IPS-15b (cell line): ENCODE measurements around the gene NFIL3.
"Not testable (repeated sequence)": the region's sequence is repeated elsewhere in the genome, so short reads cannot be mapped to it uniquely, and the experiment has no call there.

ENCODE experiments used
- H3K27me3 ChIP-seq: one replicate; pipeline ENCODE4 v1.6.1; 2013; ENCODE audit warnings: low read length; ENCODE audit not compliant: control insufficient read depth, insufficient read depth
- H3K36me3 ChIP-seq: one replicate; pipeline ENCODE4 v1.6.1; 2013; ENCODE audit warnings: low read length; ENCODE audit not compliant: control insufficient read depth, insufficient read depth
- H3K4me1 ChIP-seq: one replicate; pipeline ENCODE4 v1.6.1; 2013; ENCODE audit warnings: mild to moderate bottlenecking, low read length; ENCODE audit not compliant: control insufficient read depth, insufficient read depth
- H3K4me3 ChIP-seq: one replicate; pipeline ENCODE4 v1.5.1; 2013; ENCODE audit warnings: low read depth, low read length
- H3K9ac ChIP-seq: one replicate; pipeline ENCODE4 v1.6.1; 2013; ENCODE audit warnings: low read depth, mild to moderate bottlenecking, low read length
- H3K9me3 ChIP-seq: one replicate; pipeline ENCODE4 v1.6.1; 2013; ENCODE audit warnings: mild to moderate bottlenecking, low read length; ENCODE audit not compliant: control insufficient read depth, insufficient read depth

The NFIL3 gene

GRCh38 chr9:91407580-91408318 lies 15.9 kb downstream of the NFIL3 start:
- H3K4me3 ChIP-seq = no peak overlapping the region
- H3K4me1 ChIP-seq = peaks cover 3% of the 10 kb centered on the region
- H3K9ac ChIP-seq = no peak overlapping the region
- no peaks in the 10 kb centered on the region for H3K27me3 ChIP-seq
- H3K9me3 ChIP-seq = no peaks in the 10 kb centered on the region
- H3K36me3 ChIP-seq = no peaks in the 10 kb centered on the region

DNA sequence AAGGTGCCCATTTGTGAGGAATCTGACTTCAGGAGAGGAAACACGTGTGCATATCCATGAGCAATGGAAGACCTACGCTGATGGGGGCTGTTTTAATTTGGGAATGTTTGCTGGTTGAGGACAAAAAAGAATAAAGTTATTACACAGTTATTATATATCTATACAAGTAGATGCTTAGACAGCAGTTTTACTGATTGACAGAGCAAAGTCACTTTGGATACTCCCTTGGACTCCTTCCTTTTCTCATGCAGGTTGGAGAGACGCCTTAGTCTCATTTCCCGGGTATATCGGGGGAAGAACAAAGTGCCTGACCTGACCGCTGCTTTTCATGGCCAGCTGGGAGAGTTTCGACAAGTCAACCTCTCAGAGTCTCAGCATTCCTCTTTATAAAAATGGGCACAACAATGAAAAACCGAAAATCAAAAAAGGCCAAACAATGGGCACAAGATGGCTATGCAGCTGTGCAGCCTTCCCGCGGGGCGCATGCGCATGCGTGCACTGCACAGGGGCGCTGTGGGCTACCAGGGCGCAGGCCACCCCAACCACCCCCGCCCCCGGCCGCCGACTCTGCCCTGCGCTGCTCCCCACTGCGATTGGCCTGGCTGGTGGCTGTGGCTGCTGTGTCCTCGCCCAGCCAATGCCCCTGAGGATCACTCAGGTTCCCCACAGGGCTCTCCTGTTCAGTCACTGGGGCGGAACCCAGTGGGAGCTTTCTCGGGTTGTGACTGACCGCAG lies 18.1 kb downstream of the NFIL3 start:
- H3K27me3 ChIP-seq = no peaks in the 10 kb centered on the region
- H3K9ac ChIP-seq = no peak overlapping the region
- H3K36me3 ChIP-seq = no peaks in the 10 kb centered on the region
- H3K9me3 ChIP-seq = no peaks in the 10 kb centered on the region
- no peak overlapping the region for H3K4me3 ChIP-seq
- peaks cover 3% of the 10 kb centered on the region for H3K4me1 ChIP-seq

GRCh38 chr9:91403665-91404543 lies 19.7 kb downstream of the NFIL3 start:
- Histone ChIP-seq H3K4me1 (peaks cover 3% of the 10 kb centered on the region), H3K9me3 (no peaks in the 10 kb centered on the region), H3K27me3 (no peaks in the 10 kb centered on the region), H3K36me3 (no peaks in the 10 kb centered on the region), H3K9ac (no peak overlapping the region), H3K4me3 (no peak overlapping the region)

DNA sequence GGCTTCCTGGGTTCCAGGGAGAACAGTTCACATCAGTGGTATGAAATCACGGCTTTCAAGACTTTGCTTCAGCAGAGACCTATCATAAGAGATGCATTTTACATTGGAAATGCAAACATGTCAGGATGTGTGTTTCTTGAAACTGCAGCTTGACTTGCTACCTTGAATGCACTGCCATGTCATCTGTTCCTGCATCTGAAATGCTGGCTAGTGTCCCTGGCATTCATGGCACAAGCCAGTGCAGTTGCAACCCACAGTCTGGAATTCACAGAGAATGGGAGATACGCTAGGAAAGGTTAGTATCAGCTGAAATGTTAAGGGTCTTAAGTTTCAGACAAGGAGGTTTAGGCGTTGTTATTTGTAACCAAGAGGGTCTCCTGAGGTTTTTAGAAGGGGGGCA lies 24.7 kb downstream of the NFIL3 start:
- H3K27me3 ChIP-seq = no peaks in the 10 kb centered on the region

DNA sequence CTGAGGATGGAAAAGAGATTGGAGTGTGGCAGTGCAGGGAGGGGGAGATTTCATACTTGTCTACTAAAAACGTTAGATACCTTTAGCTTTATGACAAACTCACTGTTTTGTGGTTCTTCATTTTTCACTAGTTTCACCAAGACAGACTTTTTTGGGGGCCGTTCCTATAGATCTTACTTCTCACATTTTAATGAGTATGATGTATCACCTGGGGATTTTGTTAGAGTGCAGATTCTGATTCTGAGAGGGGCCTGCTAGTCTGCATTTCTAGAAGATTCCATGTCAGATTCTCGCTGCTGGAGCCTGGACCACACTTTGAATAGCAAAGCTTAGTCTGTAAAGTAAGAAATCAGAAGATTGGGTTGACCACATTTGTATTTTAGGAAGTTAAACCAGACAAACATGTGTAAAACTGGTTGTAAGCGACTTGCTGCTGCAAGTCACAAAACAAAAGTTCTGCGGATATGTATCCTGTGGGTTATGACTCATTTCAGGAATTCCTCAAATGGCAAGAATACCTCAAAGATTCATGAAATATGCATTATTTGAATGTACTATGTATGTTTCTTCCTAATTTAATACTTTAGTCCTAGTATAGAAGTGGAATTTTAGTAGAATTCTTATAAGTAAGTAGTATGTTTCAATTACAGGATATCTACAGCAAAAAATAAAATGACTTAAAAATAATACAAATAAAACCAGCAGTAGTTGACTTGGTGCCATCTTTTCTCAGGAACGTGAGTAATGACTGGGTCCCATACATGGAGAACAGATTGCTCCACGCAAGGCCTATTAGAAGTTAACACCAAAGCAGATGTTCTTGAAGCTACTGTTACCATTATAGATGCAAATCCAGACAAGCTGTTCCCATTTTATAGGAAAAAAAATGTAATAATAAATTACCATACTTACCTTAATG lies 27.8 kb downstream of the NFIL3 start:
- Histone ChIP-seq H3K36me3 (no peaks in the 10 kb centered on the region), H3K9ac (no peak overlapping the region), H3K9me3 (no peaks in the 10 kb centered on the region), H3K27me3 (no peaks in the 10 kb centered on the region), H3K4me3 (no peak overlapping the region), H3K4me1 (no peaks in the 10 kb centered on the region)

More for the DNA sequence above, 24.7 kb downstream of the NFIL3 start:
- H3K36me3 ChIP-seq = no peaks in the 10 kb centered on the region
- H3K4me1 ChIP-seq = no peaks in the 10 kb centered on the region
- no peak overlapping the region for H3K9ac ChIP-seq
- no peak overlapping the region for H3K4me3 ChIP-seq
- no peaks in the 10 kb centered on the region for H3K9me3 ChIP-seq

DNA sequence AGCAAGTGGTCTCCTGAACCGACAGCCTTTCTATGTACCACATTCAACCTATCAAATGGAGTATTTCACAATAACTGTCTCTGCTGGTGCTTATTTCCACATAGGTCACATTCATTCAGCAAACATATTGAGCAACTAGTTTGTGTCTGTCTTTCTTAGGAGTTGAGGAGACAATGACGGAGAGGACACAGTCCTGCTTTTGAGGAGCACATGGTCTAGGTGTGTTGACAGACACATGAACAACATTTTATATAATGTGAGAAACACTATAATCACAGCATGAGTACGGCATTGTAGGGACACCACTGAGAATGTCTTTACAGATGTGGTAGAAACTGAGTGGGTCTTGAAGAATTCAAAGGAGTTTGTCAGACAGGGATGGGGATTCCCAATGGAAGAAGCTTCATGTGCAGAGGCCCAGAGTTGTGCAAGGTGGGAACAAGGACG lies 28.5 kb downstream of the NFIL3 start:
- Histone ChIP-seq H3K4me1 (no peaks in the 10 kb centered on the region), H3K36me3 (no peaks in the 10 kb centered on the region), H3K27me3 (no peaks in the 10 kb centered on the region), H3K4me3 (no peak overlapping the region), H3K9me3 (no peaks in the 10 kb centered on the region), H3K9ac (no peak overlapping the region)

DNA sequence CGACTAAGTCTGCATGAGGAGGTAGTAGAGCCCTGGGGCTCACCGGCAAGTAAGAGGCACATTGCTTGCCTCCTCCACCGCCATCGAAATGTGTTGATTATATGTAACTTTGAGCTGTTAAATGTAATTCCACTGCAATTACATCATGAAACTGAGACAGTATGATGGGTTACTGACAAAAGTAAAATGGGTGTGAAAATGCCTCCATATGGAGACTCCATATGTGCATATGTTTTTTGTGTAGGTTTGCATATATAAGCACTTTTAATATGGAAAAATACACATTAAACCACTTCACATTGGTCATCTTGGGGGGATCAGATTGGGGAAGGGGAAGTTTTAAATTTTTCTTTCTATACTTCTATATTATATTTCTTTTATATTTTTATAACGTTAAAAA lies 29.8 kb downstream of the NFIL3 start:
- no peaks in the 10 kb centered on the region for H3K4me1 ChIP-seq

DNA sequence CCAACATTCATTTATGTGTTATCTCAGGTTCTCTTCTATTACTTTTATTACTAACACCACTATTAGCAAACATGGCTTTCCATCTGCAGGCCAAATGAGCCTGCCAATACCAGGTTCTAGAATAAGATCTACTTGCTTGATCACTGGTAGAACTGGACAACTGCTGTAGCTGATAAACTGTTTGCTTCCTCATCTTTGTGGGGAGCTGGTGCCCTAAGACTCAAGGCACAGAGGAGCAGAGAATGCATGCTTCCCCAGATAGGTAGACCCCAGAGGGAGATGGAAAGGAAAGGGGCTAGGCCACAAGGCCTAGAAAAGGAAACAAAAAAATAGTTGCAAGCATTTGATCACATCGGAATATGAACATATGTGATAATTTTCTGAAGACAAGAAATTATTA lies 31.2 kb downstream of the NFIL3 start:
- Histone ChIP-seq H3K4me1 (no peaks in the 10 kb centered on the region), H3K9ac (no peak overlapping the region), H3K4me3 (no peak overlapping the region), H3K9me3 (no peaks in the 10 kb centered on the region), H3K27me3 (no peaks in the 10 kb centered on the region), H3K36me3 (no peaks in the 10 kb centered on the region)

More for the DNA sequence above, 29.8 kb downstream of the NFIL3 start:
- no peaks in the 10 kb centered on the region for H3K9me3 ChIP-seq
- H3K9ac ChIP-seq = no peak overlapping the region
- no peak overlapping the region for H3K4me3 ChIP-seq
- H3K36me3 ChIP-seq = no peaks in the 10 kb centered on the region
- no peaks in the 10 kb centered on the region for H3K27me3 ChIP-seq

DNA sequence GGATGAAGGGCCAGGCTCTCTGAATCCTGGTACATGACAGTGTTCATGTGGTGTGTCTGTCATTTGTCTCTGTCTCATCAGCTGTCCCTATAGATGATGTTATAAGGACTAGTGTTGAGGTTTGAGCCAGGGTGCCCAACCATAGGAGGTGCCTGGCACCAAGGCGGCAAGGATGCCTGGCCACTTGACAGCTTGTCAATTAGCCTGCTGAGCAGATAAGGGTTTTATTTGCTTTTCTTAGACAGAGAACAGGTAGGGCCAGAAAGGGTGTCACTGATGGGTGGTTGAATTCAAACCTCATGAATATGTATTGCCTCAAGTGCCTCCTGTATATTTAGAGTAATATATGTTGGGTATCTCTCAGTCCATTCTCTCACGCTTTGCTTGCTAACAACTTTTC lies 31.8 kb downstream of the NFIL3 start:
- H3K4me3 ChIP-seq = no peak overlapping the region
- no peaks in the 10 kb centered on the region for H3K9me3 ChIP-seq
- H3K4me1 ChIP-seq = no peaks in the 10 kb centered on the region
- H3K9ac ChIP-seq = no peak overlapping the region
- no peaks in the 10 kb centered on the region for H3K36me3 ChIP-seq
- no peaks in the 10 kb centered on the region for H3K27me3 ChIP-seq

DNA sequence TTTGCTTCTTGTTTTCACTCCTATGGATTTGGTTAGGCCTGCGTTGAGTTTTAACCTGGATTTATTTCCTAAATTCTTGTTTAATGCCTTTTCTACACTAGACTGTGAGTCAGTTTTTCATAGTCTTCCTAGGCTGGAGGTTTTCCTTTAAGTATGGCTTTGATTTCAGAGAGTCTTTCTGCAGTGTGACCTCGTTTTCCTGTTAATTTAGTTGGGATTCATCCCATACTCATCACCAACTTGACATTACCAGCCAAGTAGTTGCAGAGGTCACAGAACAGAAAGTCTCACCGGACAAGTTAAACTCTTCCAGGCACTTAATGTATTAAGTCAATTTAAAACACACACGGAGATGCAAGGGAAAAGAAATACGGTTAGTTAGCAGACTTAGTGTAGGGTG lies 32.2 kb downstream of the NFIL3 start:
- no peaks in the 10 kb centered on the region for H3K9me3 ChIP-seq
- no peak overlapping the region for H3K4me3 ChIP-seq
- no peak overlapping the region for H3K9ac ChIP-seq
- H3K27me3 ChIP-seq = no peaks in the 10 kb centered on the region
- no peaks in the 10 kb centered on the region for H3K4me1 ChIP-seq
- no peaks in the 10 kb centered on the region for H3K36me3 ChIP-seq

GRCh38 chr9:91389686-91390085 lies 33.9 kb downstream of the NFIL3 start:
- H3K36me3 ChIP-seq, H3K27me3 ChIP-seq, H3K4me3 ChIP-seq, H3K9me3 ChIP-seq, H3K9ac ChIP-seq, H3K4me1 ChIP-seq: not testable (repeated sequence)
